ENCODE results near the gene MVB12A.

GRCh38 chr19:17466487-17466850 is 46.6 kb downstream of the MVB12A start:
- TF ChIP-seq, protein P1, sequence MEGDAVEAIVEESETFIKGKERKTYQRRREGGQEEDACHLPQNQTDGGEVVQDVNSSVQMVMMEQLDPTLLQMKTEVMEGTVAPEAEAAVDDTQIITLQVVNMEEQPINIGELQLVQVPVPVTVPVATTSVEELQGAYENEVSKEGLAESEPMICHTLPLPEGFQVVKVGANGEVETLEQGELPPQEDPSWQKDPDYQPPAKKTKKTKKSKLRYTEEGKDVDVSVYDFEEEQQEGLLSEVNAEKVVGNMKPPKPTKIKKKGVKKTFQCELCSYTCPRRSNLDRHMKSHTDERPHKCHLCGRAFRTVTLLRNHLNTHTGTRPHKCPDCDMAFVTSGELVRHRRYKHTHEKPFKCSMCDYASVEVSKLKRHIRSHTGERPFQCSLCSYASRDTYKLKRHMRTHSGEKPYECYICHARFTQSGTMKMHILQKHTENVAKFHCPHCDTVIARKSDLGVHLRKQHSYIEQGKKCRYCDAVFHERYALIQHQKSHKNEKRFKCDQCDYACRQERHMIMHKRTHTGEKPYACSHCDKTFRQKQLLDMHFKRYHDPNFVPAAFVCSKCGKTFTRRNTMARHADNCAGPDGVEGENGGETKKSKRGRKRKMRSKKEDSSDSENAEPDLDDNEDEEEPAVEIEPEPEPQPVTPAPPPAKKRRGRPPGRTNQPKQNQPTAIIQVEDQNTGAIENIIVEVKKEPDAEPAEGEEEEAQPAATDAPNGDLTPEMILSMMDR (IDR thresholded peaks at IDR 0.05), result no peak
- TF ChIP-seq EZH2 (IDR thresholded peaks at IDR 0.05), result no peak
